GM12874 (cell line): ENCODE data around the gene ADAMTS16.

Source experiments
- TF ChIP-seq, protein P1 (sequence below): IDR thresholded peaks from 2 replicates; pipeline ENCODE4 v1.5.1; 2011; ENCODE audit warnings: low read depth, mild to moderate bottlenecking, control low read depth, low read length, moderate library complexity; ENCODE audit not compliant: insufficient read depth

ADAMTS16 gene

GRCh38 chr5:5218396-5218795 is 78.3 kb downstream of the ADAMTS16 start:
- TF ChIP-seq, protein P1, sequence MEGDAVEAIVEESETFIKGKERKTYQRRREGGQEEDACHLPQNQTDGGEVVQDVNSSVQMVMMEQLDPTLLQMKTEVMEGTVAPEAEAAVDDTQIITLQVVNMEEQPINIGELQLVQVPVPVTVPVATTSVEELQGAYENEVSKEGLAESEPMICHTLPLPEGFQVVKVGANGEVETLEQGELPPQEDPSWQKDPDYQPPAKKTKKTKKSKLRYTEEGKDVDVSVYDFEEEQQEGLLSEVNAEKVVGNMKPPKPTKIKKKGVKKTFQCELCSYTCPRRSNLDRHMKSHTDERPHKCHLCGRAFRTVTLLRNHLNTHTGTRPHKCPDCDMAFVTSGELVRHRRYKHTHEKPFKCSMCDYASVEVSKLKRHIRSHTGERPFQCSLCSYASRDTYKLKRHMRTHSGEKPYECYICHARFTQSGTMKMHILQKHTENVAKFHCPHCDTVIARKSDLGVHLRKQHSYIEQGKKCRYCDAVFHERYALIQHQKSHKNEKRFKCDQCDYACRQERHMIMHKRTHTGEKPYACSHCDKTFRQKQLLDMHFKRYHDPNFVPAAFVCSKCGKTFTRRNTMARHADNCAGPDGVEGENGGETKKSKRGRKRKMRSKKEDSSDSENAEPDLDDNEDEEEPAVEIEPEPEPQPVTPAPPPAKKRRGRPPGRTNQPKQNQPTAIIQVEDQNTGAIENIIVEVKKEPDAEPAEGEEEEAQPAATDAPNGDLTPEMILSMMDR, result no peak

DNA sequence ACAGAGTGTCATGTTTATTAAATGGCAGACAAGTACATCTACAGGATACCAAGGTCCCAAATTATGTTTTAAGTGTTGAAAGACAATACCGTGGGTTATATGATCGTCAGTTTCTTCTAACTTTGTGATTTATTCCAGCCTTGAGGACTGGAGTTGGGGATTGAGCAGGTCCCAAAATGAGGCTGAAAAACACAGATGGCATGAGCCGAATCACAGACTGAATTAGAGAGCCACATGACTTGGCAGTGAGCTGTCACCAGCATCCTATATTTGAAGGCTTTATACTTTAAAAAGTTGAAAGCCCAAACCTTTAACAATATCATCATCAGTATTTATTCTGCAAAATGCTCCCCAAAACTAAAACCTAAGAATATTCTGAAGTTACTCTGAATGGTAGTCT is 79.4 kb downstream of the ADAMTS16 start:
- TF ChIP-seq, protein P1, result no peak

DNA sequence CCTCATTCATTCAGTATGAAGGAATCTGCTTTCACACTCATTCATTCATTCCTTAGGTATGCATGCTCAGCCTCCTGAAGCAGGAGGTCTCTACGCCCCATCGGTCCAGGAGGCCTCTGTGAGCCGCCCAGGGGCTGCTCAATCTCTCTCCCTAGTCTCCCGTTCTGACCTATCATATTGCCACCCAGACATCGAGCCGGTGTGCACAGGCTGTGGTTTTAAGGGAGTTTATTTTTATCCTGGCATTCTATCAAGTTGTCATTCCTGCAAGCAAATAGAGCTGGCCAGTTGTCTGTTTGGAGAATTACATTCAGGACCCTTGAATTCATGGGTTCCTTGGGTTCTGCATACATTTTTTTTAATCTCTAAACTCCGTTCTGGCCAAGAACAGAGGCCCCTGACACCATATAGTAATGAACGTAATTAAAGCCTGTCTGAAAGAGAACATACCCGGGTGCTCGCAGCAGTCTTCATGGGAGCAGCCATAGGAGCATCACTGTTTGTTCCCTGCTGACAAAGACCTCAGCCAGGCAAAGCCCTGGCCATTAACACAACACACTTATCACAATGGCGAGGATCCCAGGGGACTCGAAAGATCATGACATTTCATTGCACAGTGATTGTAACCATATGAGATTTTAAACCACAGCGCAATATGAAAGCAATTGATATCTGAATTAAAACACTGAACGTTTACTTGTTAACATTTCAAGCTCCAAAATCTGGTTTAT is 80.9 kb downstream of the ADAMTS16 start:
- TF ChIP-seq, protein P1, result no peak

GRCh38 chr5:5221724-5222123 is 81.6 kb downstream of the ADAMTS16 start:
- TF ChIP-seq, protein P1, result no peak

DNA sequence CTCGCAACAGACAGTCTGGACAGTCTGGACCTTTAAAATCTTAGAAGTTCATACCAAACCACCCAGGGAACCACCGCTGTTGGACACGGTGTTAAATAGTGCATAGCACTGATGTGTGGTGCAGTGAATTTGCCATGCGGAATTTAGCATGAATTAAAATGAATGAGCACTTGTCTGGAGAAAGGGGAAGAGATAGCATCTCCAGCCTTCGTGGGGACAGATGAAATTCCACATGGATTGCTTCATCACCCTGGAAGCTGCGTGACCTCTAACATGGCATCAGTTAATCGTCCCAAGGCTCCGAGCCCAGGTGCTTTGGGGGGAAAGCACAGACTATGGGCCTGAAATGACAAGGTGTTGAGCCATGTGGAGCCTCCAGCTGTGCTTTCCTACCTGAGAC is 91.4 kb downstream of the ADAMTS16 start:
- TF ChIP-seq, protein P1, result no peak

GRCh38 chr5:5234912-5235311 is 94.8 kb downstream of the ADAMTS16 start:
- TF ChIP-seq, protein P1, result no peak

DNA sequence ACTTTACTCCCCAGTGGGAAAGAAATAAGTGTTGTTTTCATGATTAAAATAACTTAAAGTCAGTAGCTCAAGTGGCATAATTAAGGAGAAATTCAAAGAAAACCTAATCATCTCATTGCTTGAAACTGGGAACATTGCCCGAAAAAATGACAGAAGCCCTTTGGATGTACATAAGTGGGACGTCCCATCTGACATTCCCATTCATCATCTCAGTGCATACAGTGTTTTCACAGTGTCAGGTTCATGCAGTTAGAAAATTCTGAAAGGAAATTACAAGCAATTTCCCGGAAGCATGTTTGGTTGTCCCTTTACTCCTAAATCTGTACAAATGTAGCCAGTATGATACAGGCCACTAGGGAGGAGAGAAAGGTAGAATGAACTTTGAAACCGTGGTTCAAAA is 95.6 kb downstream of the ADAMTS16 start:
- TF ChIP-seq, protein P1, result no peak
